ENCODE results near the gene APOBEC2.
"Not testable (repeated sequence)": the region's sequence is repeated elsewhere in the genome, so short reads cannot be mapped to it uniquely, and the experiment has no call there.

Gene APOBEC2

DNA sequence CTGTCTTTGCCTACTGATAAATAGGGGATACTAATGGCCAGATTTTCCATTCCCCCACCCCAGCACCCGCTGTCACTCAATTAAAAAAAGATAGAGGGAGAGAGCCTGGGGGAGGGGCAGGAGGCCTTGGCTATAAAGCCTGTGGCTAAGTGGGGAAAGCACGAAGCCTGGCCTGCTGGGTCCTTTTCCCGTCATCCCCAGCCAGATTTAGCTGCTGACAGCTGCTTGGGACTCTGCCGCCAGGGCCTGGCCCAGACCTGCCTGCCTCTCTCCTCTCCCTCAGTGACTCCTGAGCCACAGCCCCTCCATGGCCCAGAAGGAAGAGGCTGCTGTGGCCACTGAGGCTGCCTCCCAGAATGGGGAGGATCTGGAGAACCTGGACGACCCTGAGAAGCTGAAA lies at the start of gene APOBEC2:
Gene APOBEC2, plus strand, starts transcription at position 162 of the 400 bp plus-strand sequence. Its CDS starts 146 bp downstream, at position 308.
- DNase-seq (ENCODE audit: low read depth) = no peak
- no peak within 1 kb of the TSS for H3K4me3 ChIP-seq (ENCODE audit: low read depth, low read length)

DNA sequence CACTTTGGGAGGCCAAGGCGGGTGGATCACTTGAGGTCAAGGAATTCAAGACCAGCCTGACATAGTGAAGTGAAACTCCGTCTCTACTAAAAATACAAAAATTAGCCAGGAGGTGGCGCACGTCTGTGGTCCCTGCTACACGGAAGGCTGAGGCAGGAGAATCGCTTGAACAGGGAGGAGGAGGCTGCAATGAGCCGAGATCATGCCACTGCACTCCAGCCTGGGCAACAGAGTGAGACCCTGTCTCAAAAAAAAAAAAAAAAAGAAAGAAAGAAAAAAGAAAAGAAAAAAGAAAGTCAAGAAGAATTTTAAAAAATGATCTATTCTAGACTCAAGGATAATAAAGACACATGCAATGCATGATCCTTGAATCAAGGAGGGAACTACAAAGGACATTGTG lies 46.8 kb upstream of the APOBEC2 start:
- H3K4me3 ChIP-seq (ENCODE audit: low read depth, low read length); DNase-seq (ENCODE audit: low read depth): not testable (repeated sequence)

GRCh38 chr6:41006980-41007379 lies 46.0 kb upstream of the APOBEC2 start:
- H3K4me3 ChIP-seq (ENCODE audit: low read depth, low read length); DNase-seq (ENCODE audit: low read depth): not testable (repeated sequence)

DNA sequence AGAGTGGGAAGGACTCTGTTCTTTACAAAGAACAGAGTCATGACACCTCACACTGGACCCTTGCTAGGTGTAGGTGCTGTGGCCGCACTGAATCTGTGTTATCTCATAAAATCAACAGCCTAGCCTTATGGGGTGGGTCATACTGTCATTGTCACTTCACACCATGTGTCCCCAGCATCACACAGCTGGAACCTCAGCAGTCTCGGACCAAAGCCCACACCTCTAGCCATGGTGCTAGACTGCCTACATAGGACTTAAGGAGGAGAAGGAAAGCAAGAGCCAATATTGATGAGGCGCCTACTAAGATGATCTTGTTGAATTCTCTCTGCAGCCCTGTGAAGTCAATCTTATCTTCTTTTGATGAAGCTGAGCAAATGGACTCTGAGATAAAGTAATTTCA lies 45.0 kb upstream of the APOBEC2 start:
- DNase-seq (ENCODE audit: low read depth) = no peak
- H3K4me3 ChIP-seq (ENCODE audit: low read depth, low read length) = no peak overlapping the region

- no peak overlapping the region for H3K4me3 ChIP-seq (ENCODE audit: low read depth, low read length)
- no peak for DNase-seq (ENCODE audit: low read depth)
Measured at GRCh38 chr6:41009669-41010068, 43.3 kb upstream of the APOBEC2 start.

- no peak overlapping the region for H3K4me3 ChIP-seq (ENCODE audit: low read depth, low read length)
- DNase-seq (ENCODE audit: low read depth) = no peak
Measured at GRCh38 chr6:41011673-41012072, 41.3 kb upstream of the APOBEC2 start.

DNA sequence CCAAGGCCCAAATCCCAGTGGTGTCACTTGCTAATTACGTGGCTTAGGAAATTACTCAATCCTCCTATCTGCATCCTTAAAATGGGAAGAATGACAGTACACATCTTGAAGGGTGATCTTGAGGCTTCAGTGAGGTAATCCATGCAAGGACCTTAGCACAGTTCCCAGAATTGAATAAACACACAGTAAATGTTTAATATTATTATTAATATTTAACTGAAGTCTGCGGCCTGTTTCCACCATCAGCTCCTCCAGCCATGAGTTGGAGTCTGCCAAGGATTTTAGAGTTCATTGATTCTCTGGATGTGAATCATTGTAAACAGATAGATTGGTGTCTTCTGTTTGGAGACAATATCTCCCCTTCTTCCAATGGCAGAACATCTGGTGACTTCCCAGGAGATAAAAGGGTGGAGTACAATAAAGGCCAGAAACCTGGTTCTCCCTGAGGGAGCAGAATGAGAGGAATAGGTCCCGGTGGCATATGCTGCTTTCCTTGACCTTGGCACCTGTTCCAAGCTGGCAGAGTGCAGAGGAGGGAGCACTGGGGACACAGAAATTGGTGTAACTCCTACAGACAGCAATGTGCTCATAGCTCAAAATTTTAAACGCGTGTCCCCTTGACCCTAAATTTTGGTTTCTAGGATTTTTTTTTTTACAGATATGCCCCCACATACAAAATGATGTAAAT lies 39.4 kb upstream of the APOBEC2 start:
- DNase-seq (ENCODE audit: low read depth) = no peak
- H3K4me3 ChIP-seq (ENCODE audit: low read depth, low read length) = no peak overlapping the region

DNA sequence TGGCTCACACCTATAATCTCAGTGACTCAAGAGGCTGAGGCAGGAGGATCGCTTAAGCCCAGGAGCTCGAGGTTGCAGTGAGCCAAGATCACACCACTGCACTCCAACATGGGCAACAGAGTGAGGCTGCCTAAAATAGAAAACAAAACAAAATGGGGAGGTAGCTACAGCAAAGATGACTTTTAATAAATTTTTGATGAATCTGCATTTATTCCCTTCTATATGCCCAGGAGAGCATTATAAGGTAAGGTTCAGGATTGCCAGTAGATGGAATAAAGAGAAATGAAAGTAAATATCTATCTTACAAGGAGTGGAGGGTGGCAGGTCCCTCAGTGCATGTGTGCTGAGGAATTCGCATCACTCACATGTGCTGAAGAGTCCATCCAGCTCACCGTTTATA lies 38.2 kb upstream of the APOBEC2 start:
- H3K4me3 ChIP-seq (ENCODE audit: low read depth, low read length) = no peak overlapping the region
- no peak for DNase-seq (ENCODE audit: low read depth)

GRCh38 chr6:41015860-41016259 lies 37.1 kb upstream of the APOBEC2 start:
- not testable (repeated sequence) for H3K4me3 ChIP-seq (ENCODE audit: low read depth, low read length); DNase-seq (ENCODE audit: low read depth)

DNA sequence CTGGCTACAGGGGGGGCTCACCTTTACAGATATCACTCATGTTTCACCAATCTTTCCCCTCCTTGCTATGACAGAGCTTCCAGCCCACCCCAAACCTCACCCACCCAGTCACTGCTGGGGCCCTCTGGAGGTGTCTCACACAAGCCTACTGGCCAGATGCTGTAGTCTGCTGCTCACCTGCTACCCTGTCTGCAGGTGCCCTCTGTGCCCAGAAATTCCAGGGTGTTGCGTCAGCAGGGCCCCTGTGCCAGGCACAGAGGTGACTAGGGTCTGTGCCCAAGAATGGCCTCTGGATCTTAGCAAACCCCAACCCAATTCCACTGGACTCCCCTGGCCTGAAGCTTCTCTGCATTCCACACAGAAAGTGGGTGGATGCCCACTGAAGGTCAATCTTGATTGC lies 35.3 kb upstream of the APOBEC2 start:
- DNase-seq (ENCODE audit: low read depth) = no peak
- no peak overlapping the region for H3K4me3 ChIP-seq (ENCODE audit: low read depth, low read length)

GRCh38 chr6:41021832-41022231 lies 31.2 kb upstream of the APOBEC2 start:
- no peak for DNase-seq (ENCODE audit: low read depth)
- no peak overlapping the region for H3K4me3 ChIP-seq (ENCODE audit: low read depth, low read length)

DNA sequence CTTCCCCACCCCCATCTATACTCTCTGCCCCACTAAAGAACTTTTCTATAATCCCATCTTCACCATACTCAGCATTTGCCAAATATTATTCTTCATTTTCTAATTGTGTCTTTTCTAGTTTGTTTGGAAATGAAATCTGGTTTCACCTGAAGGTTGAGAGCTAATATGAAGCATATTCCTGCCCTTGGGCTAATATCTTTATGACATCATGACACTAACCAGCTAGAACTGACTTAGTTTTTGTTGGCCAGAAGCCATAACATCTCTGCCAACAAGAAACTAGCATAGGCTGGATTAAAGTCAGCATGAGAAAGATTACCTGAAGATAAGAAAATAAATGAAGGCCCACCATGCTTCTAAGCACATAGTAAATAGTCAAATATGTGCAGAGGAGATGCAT lies 30.7 kb upstream of the APOBEC2 start:
- DNase-seq (ENCODE audit: low read depth) = no peak
- H3K4me3 ChIP-seq (ENCODE audit: low read depth, low read length) = no peak overlapping the region

DNA sequence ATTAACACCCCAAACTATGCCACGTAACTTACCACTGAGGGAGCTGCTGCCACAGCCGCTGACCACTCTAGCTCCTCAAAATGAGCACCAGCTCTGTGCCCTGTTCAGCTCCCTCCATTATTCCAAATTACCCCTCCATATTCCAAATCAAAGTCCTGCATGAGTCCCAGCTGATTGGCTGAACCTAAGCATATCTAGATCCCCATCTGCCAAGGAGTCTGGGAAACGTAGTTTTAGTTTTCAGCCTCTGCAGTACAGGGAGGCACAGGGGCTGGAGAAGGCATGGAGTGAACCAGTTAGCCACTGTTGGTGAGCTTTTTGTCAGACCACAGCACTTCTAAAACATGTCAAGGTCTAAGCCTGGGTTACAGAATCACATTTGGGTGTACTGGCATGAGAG lies 29.9 kb upstream of the APOBEC2 start:
- DNase-seq (ENCODE audit: low read depth) = no peak
- H3K4me3 ChIP-seq (ENCODE audit: low read depth, low read length) = no peak overlapping the region

- H3K4me3 ChIP-seq (ENCODE audit: low read depth, low read length) = no peak overlapping the region
- no peak for DNase-seq (ENCODE audit: low read depth)
Measured at GRCh38 chr6:41025966-41026530, 27.0 kb upstream of the APOBEC2 start.

GRCh38 chr6:41027241-41027640 lies 25.8 kb upstream of the APOBEC2 start:
- peak overlapping the region; percentile 50 for H3K4me3 ChIP-seq (ENCODE audit: low read depth, low read length)
- no peak for DNase-seq (ENCODE audit: low read depth)

DNA sequence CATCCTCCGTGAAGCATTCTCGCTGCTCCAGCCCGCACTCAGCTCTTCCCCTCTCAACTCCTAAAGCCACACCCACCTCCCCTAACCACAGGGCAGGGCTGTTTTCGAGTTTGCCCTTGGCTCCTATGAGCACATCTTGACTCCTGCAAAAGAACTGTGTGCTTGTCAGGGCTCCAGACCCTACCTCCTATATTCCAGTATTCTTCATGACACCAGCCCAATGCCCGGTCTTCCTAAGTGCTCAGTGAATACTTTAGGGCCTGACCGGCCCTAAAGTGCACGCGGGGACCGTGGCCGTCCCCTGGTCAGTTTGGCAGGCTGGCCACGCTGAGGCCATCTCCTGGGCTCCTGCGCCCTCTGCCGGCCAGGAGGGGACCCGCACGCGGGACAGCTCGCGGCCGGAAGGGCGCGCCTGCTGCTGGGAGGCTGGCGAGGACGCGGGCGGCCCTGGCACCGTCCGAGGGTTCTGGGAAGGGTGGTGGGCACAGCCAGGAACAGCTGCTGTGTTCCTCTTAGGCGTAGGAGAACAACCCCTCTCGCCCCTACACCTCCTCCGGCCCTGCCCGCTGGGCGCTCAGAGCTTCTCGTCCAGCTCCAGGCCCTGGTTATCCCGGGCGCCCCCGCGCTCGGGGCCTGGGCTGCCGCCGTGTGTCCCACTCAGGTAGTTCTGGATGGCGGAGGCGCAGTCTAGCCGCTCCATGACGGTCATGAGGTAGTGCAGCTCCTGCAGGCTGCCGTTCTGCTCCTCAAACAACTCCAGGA lies 25.0 kb upstream of the APOBEC2 start:
- peak; percentile 4 for DNase-seq (ENCODE audit: low read depth)
- H3K4me3 ChIP-seq (ENCODE audit: low read depth, low read length) = peak overlapping the region; percentile 50

GRCh38 chr6:41028561-41029412 lies 24.2 kb upstream of the APOBEC2 start:
- H3K4me3 ChIP-seq (ENCODE audit: low read depth, low read length) = peak overlapping the region; percentile 50

DNA sequence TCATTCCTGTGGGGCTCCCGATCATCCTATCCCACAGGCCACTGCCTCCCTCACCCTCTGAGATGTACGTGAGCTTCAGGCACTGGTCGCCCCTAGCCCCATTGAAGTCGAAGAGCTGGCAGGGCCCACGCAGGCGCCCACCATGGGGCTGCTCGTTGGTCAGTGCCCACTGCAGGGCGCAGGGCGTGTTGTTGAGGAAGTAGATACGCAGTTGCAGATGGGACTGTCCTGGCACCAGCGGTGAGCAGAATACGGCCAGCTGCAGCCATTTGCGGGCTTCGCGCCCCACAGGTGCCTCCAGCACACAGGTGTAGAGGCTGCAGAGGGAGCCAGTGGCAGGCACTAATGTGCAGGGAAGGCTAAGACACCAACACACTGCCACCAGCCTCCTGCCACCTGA lies 20.2 kb upstream of the APOBEC2 start:
- DNase-seq (ENCODE audit: low read depth) = no peak
- H3K4me3 ChIP-seq (ENCODE audit: low read depth, low read length) = no peak overlapping the region

More at GRCh38 chr6:41028561-41029412, 24.2 kb upstream of the APOBEC2 start:
- no peak for DNase-seq (ENCODE audit: low read depth)

DNA sequence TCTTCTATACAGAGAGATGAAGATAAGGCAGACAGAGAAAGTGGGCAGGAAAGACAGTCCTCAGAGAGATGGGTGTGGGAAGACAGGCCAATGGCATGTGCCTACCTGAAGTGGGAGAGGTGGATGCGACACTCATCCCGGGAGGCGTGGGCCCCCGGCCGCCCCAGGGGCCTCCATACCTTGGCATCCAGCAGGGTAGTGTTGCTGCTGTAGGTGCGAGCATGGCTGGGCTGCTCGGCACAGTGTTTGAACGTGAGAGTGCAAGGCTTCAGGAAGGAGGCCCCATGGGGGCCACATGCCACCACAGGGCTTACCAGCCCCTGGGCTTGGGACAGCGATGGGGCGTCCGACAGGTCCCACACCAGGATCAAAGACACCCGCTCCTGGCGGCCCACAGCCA lies 19.2 kb upstream of the APOBEC2 start:
- no peak for DNase-seq (ENCODE audit: low read depth)

GRCh38 chr6:41036186-41036585 lies 16.8 kb upstream of the APOBEC2 start:
- no peak overlapping the region for H3K4me3 ChIP-seq (ENCODE audit: low read depth, low read length)
- no peak for DNase-seq (ENCODE audit: low read depth)

More for the DNA sequence above, 19.2 kb upstream of the APOBEC2 start:
- H3K4me3 ChIP-seq (ENCODE audit: low read depth, low read length) = no peak overlapping the region
